GM21381 (cell line): ENCODE data around the gene SC5D.
A peak's percentile ranks its signal among the peaks of the same experiment; 100 is the strongest.

ENCODE experiments used
- ATAC-seq: cut with Tn5 transposase; IDR thresholded peaks from one replicate; pipeline ENCODE4 v1.9.1; 2021; ENCODE audit warnings: mild to moderate bottlenecking, moderate library complexity; ENCODE audit not compliant: unreplicated experiment

The SC5D gene, protein sequence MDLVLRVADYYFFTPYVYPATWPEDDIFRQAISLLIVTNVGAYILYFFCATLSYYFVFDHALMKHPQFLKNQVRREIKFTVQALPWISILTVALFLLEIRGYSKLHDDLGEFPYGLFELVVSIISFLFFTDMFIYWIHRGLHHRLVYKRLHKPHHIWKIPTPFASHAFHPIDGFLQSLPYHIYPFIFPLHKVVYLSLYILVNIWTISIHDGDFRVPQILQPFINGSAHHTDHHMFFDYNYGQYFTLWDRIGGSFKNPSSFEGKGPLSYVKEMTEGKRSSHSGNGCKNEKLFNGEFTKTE

DNA sequence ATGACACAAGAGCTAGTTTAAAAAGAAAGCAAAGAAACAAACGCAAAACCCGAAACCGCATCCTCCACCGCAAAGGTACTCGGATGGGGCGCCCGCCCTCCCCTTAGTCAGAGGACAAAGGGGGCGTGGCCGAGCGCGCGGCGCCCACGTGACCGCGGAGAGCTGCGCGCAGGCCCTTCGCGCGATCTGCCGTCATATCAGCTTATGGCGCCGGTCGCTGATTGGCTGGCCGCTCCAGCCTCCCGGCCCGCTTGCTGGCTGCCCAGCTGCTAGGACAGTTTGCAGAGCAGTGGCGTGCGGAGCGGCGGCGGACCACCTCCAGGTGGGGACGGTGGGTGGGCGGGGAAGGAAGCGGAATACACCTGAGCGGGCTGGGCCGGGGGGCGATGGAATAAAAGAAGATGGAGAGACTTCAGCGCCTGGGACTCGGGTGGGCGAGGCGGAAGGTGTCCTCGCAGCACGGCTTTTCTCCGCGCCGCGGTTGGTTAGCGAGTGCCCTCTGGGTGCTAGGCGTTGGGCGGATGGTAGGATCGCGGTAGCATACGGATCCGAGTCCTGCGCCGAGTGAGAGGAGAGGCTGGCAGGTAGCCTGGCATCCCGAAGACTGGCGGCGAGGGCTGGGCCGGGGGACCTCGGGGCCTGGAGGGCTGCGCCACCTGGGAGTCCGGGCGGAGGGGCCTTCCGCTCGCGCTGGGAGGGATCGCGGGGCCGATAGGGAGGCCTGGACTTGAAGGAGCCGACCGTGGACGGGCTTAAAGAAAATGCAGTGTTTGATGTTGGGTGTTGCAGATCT, at the start of gene SC5D:
Gene SC5D, plus strand, starts transcription at position 277 of the 793 bp plus-strand sequence. CDS start 10,605 bp downstream, outside the sequence.
- ATAC-seq = peak; percentile 96

DNA sequence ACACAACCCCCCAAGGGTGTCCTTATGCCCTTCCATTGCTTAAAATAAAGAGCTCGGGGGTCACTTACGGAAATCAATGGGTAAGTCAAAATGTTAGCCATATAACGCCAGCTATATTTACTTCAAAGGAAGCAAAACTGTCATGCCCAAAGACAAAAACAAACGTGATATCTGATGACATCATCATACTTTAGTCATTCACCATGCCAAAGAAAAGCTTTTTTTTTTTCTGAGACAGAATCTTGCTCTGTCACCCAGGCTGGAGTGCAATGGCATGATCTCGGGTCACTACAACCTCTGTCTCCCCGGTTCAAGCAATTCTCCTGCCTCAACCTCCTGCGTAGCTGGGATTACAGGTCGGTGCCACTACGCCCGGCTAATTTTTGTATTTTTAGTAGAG, 47.7 kb upstream of the SC5D start:
- no peak for ATAC-seq

DNA sequence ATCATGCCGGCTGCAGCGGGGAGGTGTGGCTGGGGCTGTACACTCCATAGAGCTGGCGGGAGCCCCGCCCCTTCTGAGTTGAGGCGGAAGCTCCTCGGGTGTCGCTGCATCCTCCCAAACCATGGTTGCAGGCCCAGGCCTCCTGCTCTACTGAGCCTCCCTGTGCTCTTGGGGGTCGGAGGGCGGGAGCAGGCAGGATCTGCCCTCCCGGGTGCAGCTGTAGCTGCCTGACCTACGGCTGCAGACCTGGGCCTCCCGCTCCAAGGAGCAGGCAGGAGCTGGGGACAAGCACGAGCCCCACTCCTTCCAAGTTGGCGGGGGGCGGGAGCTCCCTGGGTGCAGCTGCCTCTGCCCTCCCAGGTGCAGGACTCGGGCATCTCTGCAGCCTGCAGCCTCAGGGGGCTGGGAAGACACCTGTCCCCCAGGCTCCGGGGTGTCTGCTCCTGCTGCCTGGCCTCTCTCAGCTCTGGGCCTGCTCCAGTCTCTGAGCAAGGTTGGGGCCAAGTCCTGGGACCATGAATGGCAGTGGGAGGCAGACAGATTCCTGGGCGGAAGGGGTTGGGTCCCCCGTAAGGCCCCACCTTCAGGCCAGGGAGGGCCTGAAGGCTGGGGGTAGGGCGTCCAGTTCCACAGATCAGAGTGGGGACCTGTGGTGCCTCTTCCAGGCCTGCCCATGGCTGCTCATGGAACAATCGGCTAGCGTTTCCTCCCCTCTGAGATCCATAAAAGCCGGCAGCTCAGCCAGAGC, 46.4 kb upstream of the SC5D start:
- no peak for ATAC-seq

DNA sequence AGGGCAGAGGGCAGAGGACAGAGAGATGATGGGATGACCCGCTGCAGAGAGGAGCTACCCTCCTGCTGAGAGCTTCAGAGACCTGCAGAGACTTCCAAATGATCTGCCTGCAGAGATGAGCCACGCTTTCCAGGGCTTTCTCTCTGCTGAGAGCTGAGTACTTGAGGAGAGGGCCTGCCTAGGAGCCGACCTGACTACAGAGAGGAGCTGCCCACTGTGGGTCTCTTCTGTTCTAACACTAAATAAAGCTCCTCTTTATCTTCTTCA, 45.9 kb upstream of the SC5D start:
- no peak for ATAC-seq

DNA sequence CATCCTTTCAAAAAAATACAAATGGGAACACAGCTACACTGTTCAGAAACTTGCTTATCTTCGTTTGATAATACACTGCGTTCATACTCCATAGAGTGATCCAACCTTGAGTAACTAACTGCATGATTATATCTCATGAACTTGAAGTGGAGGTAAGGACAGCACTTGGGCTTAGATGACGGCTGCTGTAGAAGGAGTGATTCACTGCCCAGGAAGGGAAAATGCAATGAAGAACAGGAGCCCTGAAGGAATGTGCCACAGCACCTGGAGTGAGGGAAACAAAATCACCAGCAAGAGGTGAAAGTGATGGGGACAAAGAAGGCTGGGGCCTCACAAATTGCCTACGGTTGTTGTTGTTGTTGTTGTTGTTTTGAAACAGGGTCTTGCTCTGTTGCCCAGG, 44.1 kb upstream of the SC5D start:
- ATAC-seq = no peak

DNA sequence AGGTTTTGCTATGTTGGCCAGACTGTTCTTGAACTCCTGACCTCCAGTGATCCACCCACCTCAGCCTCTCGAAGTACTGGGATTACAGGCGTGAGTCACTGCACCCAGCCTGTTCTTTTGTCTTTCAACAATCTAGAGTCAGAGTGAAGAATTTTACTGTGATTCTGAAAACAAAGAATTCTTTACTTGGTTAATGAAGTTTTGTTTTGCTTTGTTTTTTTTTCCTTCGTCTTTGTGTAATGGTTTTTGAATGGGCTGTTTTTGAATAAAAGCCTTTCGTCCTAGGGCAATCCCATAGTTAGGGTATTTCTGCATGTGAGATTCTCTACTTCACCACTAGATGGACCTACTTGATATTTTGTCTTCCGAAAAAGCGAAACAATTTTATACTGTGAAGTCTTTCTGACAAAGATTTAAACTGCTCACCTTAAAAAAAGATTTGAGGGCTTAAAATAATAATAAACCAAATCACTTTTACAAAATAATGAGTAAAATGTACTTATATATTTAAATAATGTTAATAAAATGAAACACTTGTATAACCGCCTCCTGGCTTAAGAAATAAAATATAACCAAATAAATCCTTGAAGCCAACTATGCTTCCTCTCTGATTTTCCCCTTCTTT, 43.4 kb upstream of the SC5D start:
- no peak for ATAC-seq

DNA sequence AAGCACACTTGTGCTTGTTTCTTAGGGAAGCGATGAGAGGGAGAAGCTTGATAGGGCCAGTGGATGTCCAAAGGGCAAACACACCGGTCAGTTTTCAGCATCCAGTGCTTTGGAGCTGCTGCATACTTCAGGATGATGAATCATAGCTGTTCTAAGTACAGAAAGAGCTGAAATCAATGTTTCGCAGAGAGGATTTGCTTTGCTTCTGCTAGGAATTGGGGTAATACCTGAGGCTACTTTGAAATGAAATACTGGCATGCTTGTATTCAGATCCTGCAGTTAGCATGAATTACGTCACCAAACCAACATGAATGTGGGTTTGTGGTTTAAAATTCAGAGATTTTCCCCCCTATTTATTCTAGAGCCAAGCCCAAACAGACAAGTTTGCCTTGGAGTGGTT, 41.7 kb upstream of the SC5D start:
- no peak for ATAC-seq

DNA sequence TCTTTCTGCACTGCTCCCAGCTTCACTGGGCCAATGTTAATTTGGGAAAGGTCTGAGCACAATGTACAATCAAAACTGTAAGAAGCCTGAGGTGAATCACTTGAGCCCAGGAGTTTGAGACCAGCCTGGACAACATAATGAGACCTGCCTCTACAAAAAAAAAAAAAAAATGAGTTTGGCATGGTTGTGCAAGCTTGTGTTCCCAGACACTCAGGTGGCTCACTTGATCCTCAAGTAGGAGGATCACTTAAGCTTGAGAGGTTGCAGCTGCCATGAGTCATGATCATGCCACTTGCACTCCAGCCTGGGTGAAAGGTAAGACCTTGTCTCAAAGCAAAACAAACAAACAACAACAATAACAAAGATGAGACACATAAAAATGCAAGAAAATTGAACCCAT, 38.6 kb upstream of the SC5D start:
- ATAC-seq = no peak

DNA sequence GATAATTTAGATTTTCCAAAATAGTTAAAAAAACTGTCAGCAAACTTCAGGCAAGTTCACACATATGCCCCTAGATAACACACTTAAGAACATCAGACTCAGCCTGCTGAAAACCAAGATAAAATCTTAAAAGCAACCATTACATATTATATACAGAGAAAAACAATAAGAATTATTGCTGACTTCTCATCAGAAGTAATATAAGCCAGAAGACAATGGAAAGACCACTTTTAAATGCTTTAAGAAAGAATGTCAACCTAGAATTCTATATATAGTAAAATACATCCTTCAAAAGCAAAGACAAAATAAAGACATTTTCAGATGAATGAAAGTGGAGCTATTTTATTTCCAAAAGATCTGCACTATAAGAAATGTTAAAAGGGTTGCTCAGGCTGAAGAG, 37.8 kb upstream of the SC5D start:
- no peak for ATAC-seq

DNA sequence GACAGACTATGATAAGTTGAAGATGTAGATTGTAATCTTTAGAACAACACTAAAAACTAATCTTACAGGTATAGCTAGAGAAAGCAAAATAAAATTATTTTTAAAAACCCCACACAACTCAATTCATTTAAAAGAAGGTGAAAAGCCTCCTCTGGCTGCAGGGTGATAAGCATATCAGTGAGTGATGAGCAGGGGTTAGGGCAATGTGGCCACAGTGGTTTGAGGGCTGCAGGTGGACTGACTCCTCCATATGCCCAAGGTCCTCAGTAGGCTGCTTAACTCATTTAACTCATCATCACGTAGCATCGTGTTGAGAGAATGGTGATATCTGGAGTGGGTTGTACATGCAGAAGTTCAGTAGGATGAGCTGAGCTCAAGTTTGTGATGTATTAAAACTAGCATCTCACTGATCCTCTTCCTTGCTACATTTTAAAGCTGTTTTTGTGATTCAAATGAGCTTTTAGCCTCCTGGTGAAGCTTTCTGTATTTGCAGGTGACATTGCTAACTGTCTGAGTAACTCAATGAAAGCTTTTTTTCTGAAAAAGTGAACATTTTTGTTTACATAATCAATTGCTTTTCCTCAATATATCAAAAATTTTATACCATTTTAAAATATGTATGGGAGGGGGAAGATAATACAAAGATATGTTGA, 37.0 kb upstream of the SC5D start:
- ATAC-seq = no peak

DNA sequence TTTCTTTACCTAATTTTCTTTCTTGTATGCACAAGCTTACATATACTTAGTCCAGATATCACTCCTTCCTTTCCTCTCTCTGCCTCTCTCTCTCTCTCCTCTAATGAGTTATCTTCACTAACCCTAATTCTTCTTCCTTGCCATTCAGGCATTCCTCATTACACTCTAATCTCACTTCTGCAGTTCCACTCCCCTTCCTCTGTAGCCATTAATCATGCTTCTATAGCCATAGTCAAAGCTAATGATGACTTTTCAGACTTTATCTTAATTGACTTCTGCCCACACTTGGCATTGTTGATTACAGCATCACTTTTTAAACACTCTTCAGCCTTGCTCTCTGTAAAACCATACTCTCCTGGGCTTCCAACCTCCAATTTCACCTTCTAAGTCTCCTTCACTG, 35.3 kb upstream of the SC5D start:
- no peak for ATAC-seq

DNA sequence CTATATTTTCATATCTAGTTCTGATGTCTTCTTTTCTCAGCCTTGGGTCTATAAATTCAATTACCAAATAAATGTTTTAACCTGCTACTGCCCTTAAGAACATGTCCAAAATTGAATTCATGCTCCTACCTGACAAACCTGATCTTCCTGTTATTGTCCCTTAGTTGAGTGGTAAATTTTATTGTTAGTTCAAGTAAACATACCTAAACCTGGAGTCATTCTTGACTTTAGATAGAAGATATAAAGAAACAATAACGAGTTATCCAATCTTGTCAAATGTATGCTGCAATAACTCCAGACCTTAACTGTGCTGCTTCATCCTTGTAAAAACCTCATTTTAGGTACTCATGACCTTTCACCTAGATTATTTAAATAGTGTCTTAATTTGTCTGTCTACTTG, 34.6 kb upstream of the SC5D start:
- no peak for ATAC-seq

DNA sequence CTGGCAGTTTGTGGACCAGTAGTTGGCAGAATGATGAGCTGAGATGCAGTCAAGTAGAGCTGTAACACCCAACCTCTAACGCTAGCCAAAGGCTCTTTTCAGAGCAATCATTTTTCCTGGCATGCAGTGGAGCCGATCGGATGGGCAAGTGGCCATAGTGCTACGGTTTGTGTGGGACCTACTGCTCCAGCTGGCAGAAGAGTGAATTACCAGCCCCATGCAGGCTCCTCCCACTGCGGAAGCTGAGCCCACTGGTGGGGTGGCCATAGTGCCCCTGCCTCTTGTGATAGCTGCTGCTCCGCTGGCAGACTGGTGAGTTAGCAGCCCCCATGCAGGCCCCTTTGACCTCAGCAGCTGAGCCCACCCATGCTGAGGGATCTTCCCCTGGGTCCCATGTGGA, 27.0 kb upstream of the SC5D start:
- ATAC-seq = no peak

DNA sequence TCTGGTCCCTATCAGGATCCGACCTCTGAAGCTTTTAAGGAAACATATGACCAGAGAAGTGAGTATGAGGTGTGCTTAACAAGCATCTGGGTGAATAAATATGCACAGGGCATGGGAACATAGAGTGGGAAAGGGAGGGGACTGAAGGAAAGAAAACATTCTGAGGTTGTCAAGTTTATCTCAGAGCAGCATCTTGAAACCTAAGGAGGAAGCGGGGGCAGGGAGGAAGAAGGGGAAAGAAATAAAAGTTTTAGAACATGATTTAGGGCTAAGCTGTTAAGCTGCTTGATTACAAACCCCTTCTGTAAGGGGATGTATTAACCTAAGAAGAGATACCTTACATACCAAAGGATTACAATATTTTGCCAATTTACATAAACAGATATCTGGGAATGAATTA, 24.0 kb upstream of the SC5D start:
- no peak for ATAC-seq

DNA sequence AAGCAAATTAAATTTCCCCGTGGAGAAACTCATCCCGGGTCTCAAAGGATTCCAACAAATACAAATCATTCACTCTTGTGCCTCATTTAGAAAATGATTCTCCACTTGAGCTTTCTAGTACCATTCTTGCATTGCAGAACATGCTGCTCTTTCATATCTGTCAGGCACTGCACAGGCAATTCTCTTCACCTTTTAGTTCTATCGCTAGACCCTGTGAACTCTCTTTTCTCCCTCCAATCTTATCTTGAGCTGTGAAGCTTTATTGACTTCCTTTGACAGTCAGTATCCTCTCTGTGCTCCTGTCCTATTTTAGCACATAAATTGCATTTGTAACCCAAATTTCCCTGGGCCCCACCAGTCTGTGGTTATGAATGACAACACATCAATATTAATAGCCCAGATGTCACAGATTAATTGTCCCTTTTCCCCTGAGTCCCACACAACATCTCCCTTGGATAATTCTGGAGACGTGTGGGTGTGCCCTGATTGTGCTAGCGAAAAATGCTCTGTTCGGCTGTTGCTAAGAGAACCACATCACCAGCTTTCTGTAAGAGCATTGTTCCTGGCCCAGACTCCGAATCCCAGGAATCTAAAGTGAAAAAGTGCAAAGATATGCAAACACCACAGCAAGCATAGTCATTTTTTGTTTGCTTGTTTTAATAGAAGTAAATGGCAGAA, 22.4 kb upstream of the SC5D start:
- no peak for ATAC-seq

DNA sequence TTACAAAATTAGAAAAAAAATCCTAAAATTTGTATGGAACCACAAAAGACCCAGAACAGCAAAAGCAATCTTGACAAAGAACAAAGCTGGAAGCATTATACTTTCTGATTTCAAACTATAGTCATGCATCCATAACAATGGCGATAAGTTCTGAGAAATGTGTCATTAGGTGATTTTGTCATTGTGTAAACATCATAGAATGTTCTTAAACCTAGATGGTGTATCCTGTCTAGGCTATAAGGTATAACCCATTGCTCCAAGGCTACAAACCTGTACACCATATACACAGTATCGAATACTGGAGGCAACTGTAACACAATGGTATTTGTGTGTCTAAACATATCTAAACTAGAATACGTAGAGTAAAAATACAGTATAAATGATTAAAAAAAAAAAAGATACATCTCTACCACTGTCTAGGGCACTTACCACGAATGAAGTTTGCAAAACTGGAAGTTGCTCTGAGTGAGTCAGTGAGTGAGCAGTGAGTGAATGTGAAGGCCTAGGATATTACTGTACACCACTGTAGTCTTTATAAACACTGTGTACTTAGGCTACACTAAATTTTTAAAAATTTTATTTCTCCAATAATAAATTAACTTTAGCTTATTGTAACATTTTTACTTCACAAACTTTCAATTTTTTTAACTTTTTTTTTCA, 18.1 kb upstream of the SC5D start:
- no peak for ATAC-seq

DNA sequence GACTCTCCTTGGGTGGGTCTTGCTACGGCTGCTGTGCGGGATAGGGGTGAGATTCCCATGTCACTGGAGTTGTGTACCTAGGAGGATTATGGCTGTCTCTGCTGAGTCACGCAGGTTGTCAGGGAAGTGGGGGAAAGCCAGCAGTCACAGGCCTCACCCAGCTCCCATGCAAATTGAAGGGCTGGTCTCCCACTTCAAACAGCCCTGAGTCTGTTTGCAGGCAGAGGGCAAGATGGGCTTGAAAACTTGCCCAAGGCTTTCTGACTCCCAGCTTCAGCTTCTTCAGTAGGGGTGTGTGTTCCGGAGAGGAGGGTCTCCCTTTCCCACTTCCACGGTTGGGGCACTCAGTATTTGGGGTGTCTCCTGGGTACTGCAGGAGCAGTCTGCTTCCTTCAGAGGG, 10.9 kb upstream of the SC5D start:
- ATAC-seq = no peak

DNA sequence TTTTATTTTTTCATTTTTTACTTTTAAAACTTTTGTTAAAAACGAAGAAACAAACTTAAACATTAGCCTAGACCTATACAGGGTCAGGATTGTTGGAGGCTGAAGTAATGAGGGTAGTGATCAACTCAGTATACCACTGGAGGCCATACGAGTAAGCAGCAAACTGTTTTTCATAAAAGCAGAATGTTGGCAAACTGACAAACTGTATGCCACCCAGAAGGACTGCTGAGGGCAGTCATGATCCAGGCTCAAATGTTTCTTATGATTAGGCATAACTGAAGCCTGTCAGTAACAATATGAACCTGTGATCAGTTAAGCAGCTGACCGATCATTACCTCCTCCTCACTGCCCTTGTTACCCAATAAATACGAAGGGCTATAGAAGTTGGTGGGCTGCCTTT, 10.2 kb upstream of the SC5D start:
- no peak for ATAC-seq

DNA sequence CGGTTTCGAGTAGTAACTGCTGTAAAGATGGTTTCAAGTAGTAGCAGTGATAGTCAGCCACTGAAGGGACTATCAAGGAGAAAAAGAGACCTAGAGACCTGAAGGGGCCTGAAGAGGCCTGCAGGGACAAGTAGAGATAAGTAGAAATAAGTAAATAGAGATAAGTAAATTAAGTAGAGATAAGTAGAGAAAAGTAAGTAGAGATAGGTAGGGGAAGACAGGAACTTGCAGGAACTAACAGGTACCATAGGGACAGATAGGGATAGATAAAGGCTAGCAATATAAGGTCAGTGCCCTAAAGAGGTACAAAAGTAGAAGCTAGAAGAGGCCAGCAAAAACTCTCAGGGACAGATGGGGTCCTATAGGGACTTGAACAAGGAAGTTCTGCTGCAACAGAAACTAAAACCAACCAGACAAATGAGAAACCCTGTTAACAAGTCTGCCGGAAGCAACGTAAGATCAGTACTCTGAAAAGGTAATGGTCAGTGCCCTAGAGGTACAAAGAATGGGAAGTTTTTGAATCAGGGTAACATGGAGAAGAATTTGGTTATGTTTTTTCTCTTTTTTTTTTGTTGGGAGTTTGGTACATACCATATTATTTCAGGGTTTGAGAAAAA, 9.6 kb upstream of the SC5D start:
- peak; percentile 98 for ATAC-seq

DNA sequence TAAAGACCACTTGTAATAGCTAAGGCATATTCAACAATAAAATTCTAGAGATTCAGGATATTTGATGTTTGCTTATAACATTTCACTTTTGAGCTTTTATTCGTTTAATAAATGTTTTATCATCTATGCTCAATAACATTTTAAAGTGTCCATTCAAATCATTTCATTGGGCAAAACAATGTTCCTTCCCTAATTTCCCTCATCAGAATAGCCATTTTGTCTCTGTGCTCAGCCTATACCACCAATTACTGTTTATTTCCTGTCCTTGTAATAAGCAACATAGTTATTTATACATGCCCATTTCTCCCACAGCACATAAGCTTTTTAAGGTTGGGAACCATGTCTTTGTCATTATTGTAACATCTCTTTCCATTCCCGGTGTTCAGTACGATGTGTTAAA, 1.3 kb upstream of the SC5D start:
- no peak for ATAC-seq
